Stimulated activated CD8-positive, alpha-beta memory T cell treated with anti-CD3 and anti-CD28 coated beads, Interleukin-7, amount 100 ng/mL, for 1 hour (primary cell): Measurements from ENCODE around the gene UBE4A.

Experiments used
- DNase-seq, 2 donors: peaks; one replicate each; pipeline ENCODE4 v3.0.0-alpha.2; 2020; ENCODE audit warnings: low read depth in 2 of 2

The UBE4A gene

GRCh38 chr11:118342503-118343161, 16.8 kb upstream of the UBE4A start, which contains the start of gene CD3D:
CD3D (minus strand) TSS chr11:118342705; CDS start chr11:118342607, 98 bp downstream.
- peak in 1 of 2 donors; percentile 27 for DNase-seq

- DNase-seq = no peak
Measured at GRCh38 chr11:118343248-118343647, 16.2 kb upstream of the UBE4A start.

- DNase-seq = peak; percentile 39 to 42
Measured at GRCh38 chr11:118343981-118344515, 15.4 kb upstream of the UBE4A start, which contains the start of gene CD3G. CD3G (plus strand) TSS chr11:118344344; CDS start chr11:118344424, 80 bp downstream.

GRCh38 chr11:118349475-118349874, 9.9 kb upstream of the UBE4A start:
- DNase-seq = no peak

- DNase-seq = no peak
Measured at GRCh38 chr11:118353084-118353710, 6.2 kb upstream of the UBE4A start.

- DNase-seq = no peak
Measured at GRCh38 chr11:118358071-118358470, 1.3 kb upstream of the UBE4A start.

GRCh38 chr11:118364956-118365615, 5.7 kb downstream of the UBE4A start:
- no peak for DNase-seq

- DNase-seq = no peak
Measured at GRCh38 chr11:118366287-118366686, 6.9 kb downstream of the UBE4A start.

- no peak for DNase-seq
Measured at GRCh38 chr11:118370774-118371173, 11.4 kb downstream of the UBE4A start.

GRCh38 chr11:118373263-118373662, 13.9 kb downstream of the UBE4A start:
- no peak for DNase-seq

GRCh38 chr11:118373871-118374270, 14.5 kb downstream of the UBE4A start:
- DNase-seq = no peak

GRCh38 chr11:118374729-118375128, 15.3 kb downstream of the UBE4A start:
- no peak for DNase-seq

- DNase-seq = no peak
Measured at GRCh38 chr11:118375978-118376377, 16.6 kb downstream of the UBE4A start.

- no peak for DNase-seq
Measured at GRCh38 chr11:118379497-118379896, 20.1 kb downstream of the UBE4A start.

GRCh38 chr11:118380571-118380970, 21.2 kb downstream of the UBE4A start:
- DNase-seq = no peak

- DNase-seq = no peak
Measured at GRCh38 chr11:118382954-118383353, 23.6 kb downstream of the UBE4A start.

- DNase-seq = no peak
Measured at GRCh38 chr11:118383657-118384056, 24.3 kb downstream of the UBE4A start.

GRCh38 chr11:118396097-118396501, 36.7 kb downstream of the UBE4A start:
- no peak for DNase-seq

- no peak for DNase-seq
Measured at GRCh38 chr11:118397448-118397847, 38.0 kb downstream of the UBE4A start.

GRCh38 chr11:118398791-118399559, 39.6 kb downstream of the UBE4A start:
- DNase-seq = peak in 1 of 2 donors; percentile 4

- peak; percentile 80 to 89 for DNase-seq
Measured at GRCh38 chr11:118401151-118401879, 41.9 kb downstream of the UBE4A start, which contains the start of gene ATP5MG. ATP5MG (plus strand) TSS chr11:118401606; CDS start chr11:118401666, 60 bp downstream.
